Measurements from ENCODE around the gene ANKRD33B.

DNA sequence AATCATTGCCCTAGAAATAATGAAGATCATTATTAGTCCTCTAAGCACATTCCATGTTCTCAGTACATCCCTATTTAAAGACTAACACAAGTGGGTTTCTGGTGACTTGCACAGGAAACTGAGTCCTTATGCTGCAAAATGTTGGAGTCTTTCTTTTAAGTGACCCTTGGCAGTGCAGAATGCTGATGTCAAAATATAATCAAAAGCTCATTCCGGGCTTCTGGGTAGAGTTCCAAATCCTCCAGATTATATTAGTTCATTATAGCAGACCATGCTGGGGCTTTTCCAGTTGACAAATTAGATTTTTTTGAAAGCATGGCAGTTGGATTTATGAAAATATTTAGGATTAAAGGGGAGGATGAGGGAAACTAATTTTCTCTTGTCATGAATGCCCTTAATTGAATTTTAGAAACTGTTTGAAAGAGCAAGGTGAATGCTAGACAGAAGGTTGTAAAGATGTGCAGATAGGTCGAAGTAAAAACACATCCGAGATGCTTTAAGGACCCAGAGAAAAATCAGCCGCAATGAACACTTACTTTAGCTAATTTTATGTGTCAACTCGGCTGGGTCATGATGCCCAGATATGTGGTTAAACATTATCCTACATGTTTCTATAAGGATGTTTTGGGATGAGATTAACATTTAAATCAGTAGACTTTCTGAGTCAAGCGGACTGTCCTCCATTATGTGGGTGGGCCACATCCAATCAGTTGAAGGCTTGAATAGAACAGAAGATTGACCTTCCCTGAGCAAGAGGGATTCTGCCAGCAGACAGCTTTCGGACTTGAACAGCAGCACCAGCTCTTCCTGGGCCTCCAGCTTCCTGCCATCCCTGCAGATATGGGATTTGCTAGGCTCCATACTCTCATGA is 108.5 kb downstream of the ANKRD33B start:
- TF ChIP-seq GATA3 (IDR thresholded peaks at IDR 0.05; ENCODE audit: low read depth, low read length) (no peak), GATA2 (IDR thresholded peaks at IDR 0.05; ENCODE audit: low read depth, low read length) (no peak)
